OCI-LY7 (cell line): ENCODE measurements around the gene MOSPD2.

Experiments used
- EZH2phosphoT487 ChIP-seq: fragments of 200-600 bp; sonication (generic); IDR thresholded peaks from 2 replicates; pipeline ENCODE4 v1.6.1; 2018; ENCODE audit warnings: low read depth, borderline replicate concordance, mild to moderate bottlenecking, mixed run types, antibody characterized with exemption, low read length, moderate library complexity, mixed read lengths
- TF ChIP-seq, protein P1 (sequence below): fragments of 200-600 bp; sonication (generic); conservative IDR thresholded peaks from 2 replicates; pipeline ENCODE4 v1.5.1; 2014; ENCODE audit warnings: mild to moderate bottlenecking, antibody characterized with exemption, low read length, moderate library complexity, mixed read lengths

DNA sequence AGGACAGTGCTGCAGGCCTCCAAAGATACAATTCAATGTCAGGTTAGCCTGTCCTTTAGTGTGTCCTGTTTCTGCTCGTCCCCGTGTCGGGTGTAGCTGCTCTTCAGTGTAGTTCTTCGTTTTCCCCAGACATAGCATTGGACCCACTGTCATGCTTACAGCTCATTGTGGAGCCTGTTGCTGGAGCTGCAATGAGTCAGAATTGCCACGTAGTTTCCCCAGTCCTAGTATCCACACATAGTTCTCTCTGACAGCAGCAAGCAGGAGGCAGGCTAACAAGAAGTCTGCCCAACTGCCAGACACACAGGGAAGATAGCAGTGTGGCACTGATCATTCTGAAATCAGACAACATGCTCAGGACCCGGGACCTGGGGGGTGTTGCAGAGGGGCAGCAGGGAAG is 49.2 kb downstream of the MOSPD2 start:
- TF ChIP-seq, protein P1, sequence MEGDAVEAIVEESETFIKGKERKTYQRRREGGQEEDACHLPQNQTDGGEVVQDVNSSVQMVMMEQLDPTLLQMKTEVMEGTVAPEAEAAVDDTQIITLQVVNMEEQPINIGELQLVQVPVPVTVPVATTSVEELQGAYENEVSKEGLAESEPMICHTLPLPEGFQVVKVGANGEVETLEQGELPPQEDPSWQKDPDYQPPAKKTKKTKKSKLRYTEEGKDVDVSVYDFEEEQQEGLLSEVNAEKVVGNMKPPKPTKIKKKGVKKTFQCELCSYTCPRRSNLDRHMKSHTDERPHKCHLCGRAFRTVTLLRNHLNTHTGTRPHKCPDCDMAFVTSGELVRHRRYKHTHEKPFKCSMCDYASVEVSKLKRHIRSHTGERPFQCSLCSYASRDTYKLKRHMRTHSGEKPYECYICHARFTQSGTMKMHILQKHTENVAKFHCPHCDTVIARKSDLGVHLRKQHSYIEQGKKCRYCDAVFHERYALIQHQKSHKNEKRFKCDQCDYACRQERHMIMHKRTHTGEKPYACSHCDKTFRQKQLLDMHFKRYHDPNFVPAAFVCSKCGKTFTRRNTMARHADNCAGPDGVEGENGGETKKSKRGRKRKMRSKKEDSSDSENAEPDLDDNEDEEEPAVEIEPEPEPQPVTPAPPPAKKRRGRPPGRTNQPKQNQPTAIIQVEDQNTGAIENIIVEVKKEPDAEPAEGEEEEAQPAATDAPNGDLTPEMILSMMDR: no peak
- TF ChIP-seq EZH2phosphoT487: no peak
